ENCODE measurements around the gene ZNF337.

GRCh38 chr20:25745738-25746137 is 49.1 kb upstream of the ZNF337 start:
- TF ChIP-seq OSR1 (CRISPR knock-in tag; IDR thresholded peaks at IDR 0.05) (no peak), RARB (CRISPR knock-in tag; IDR thresholded peaks at IDR 0.05) (no peak)

All from SK-N-SH treated with all-trans-retinoic acid at 6 μM for 48 hours (cell line).